GM04504 (cell line): ENCODE results near the gene TRIO.
A peak's percentile ranks its signal among the peaks of the same experiment; 100 is the strongest.

Source experiments
- DNase-seq: peaks from one replicate; pipeline ENCODE4 v3.0.0-alpha.2; 2012; ENCODE audit warnings: low read depth

Gene TRIO

GRCh38 chr5:14168144-14168792, 25.1 kb downstream of the TRIO start:
- no peak for DNase-seq

GRCh38 chr5:14168793-14169262, 25.7 kb downstream of the TRIO start:
- no peak for DNase-seq

GRCh38 chr5:14171046-14171445, 27.9 kb downstream of the TRIO start:
- no peak for DNase-seq

GRCh38 chr5:14171621-14172020, 28.5 kb downstream of the TRIO start:
- no peak for DNase-seq

GRCh38 chr5:14172149-14172795, 29.1 kb downstream of the TRIO start:
- no peak for DNase-seq

- DNase-seq = no peak
Measured at GRCh38 chr5:14173377-14174229, 30.5 kb downstream of the TRIO start.

GRCh38 chr5:14174230-14174636, 31.1 kb downstream of the TRIO start:
- no peak for DNase-seq

- no peak for DNase-seq
Measured at GRCh38 chr5:14175381-14175780, 32.2 kb downstream of the TRIO start.

- DNase-seq = no peak
Measured at GRCh38 chr5:14176888-14177287, 33.7 kb downstream of the TRIO start.

GRCh38 chr5:14177634-14178033, 34.5 kb downstream of the TRIO start:
- DNase-seq = no peak

- no peak for DNase-seq
Measured at GRCh38 chr5:14178091-14178490, 34.9 kb downstream of the TRIO start.

GRCh38 chr5:14178671-14179211, 35.6 kb downstream of the TRIO start:
- peak; percentile 75 for DNase-seq

GRCh38 chr5:14179446-14179845, 36.3 kb downstream of the TRIO start:
- no peak for DNase-seq

GRCh38 chr5:14180437-14180836, 37.3 kb downstream of the TRIO start:
- DNase-seq = no peak

- no peak for DNase-seq
Measured at GRCh38 chr5:14181299-14181968, 38.3 kb downstream of the TRIO start.

- no peak for DNase-seq
Measured at GRCh38 chr5:14182761-14183160, 39.6 kb downstream of the TRIO start.

- DNase-seq = no peak
Measured at GRCh38 chr5:14183187-14183939, 40.2 kb downstream of the TRIO start.

GRCh38 chr5:14184082-14184481, 40.9 kb downstream of the TRIO start:
- no peak for DNase-seq

- DNase-seq = no peak
Measured at GRCh38 chr5:14184725-14185124, 41.6 kb downstream of the TRIO start.

GRCh38 chr5:14185326-14186058, 42.4 kb downstream of the TRIO start:
- DNase-seq = no peak
